B cell (primary cell): ENCODE results near the gene MYO18A. TPM values are rescaled to one million over a fixed set of nuclear protein-coding genes. Genes with fewer than 3 reads are reported as not detected.

Source experiments
- ATAC-seq: fragments of 200-7000 bp; cut with Tn5 transposase; one replicate; pipeline ENCODE4 v1.10.0; 2021; ENCODE audit warnings: low read depth, mild to moderate bottlenecking, moderate number of reproducible peaks, moderate library complexity
- CTCF ChIA-PET: fragments of 350-600 bp; sonication (Branson Sonifier 250); formaldehyde crosslinking; loops from one replicate; lab custom pipeline; 2021; ENCODE audit warnings: antibody characterized with exemption, inconsistent platforms; lab: Charles Lee
- POLR2A ChIA-PET: fragments of 350-600 bp; sonication (Branson Sonifier 250); formaldehyde crosslinking; loops from one replicate; lab custom pipeline; 2021; ENCODE audit warnings: antibody characterized with exemption; lab: Charles Lee
- DNase-seq: peaks from one replicate; pipeline ENCODE4 v3.0.0; 2013
- H2AFZ ChIP-seq: 2 replicates; pipeline ENCODE4 v1.6.1; 2012; ENCODE audit warnings: mild to moderate bottlenecking, low read depth, low read length; ENCODE audit not compliant: insufficient read depth, poor library complexity, severe bottlenecking
- H3K27ac ChIP-seq, 2 donors: 1 replicate in 1 of 2; 2 replicates in 1 of 2; pipeline ENCODE4 v1.5.1; 2012 to 2013; ENCODE audit warnings: low read length in 2 of 2, mild to moderate bottlenecking in 2 of 2, moderate library complexity in 1 of 2
- H3K27me3 ChIP-seq, 4 experiments: fragments of 200-600 bp in 1 of 4; sonication (generic) in 1 of 4; replicated peaks in 1 of 4; 1 replicate in 2 of 4; 2 replicates in 2 of 4; pipeline versions ENCODE4 v1.6.1 to v1.7.0; 2013 to 2016; ENCODE audit warnings: low read length in 3 of 4, mild to moderate bottlenecking in 2 of 4, mixed read lengths in 1 of 4, moderate library complexity in 1 of 4; ENCODE audit not compliant: insufficient read depth in 4 of 4, control insufficient read depth in 3 of 4; ENCODE audit errors: control extremely low read depth in 1 of 4
- H3K36me3 ChIP-seq, 2 experiments: replicated peaks in 1 of 2; 1 replicate in 1 of 2; 2 replicates in 1 of 2; pipeline versions ENCODE4 v1.6.1 to v1.7.1; 2013; ENCODE audit warnings: low read length in 1 of 2; ENCODE audit not compliant: insufficient read depth in 2 of 2, control insufficient read depth in 1 of 2; ENCODE audit errors: control extremely low read depth in 1 of 2, extremely low read depth in 1 of 2
- H3K4me1 ChIP-seq, 2 donors: fragments of 200-600 bp in 1 of 2; sonication (generic) in 1 of 2; 1 replicate in 1 of 2; 2 replicates in 1 of 2; pipeline versions ENCODE4 v1.5.1 to v1.6.1; 2013 to 2017; ENCODE audit warnings: low read length in 2 of 2; ENCODE audit not compliant: control insufficient read depth in 2 of 2, insufficient read depth in 2 of 2
- H3K4me2 ChIP-seq: replicated peaks from 2 replicates; pipeline ENCODE3; 2012; ENCODE audit warnings: mild to moderate bottlenecking, low read depth, low read length; ENCODE audit not compliant: poor library complexity, severe bottlenecking
- H3K4me3 ChIP-seq, 5 experiments: fragments of 200-600 bp in 1 of 5; sonication (generic) in 1 of 5; 1 replicate in 3 of 5; 2 replicates in 2 of 5; pipeline versions ENCODE4 v1.5.1 to v1.7.0; 2011 to 2016; ENCODE audit warnings: low read length in 4 of 5, mild to moderate bottlenecking in 4 of 5, low read depth in 2 of 5, control low read depth in 1 of 5, moderate library complexity in 1 of 5; ENCODE audit not compliant: insufficient read depth in 1 of 5; ENCODE audit errors: control extremely low read depth in 1 of 5, extremely low read depth in 1 of 5
- H3K79me2 ChIP-seq: fragments of 200-600 bp; sonication (generic); one replicate; pipeline ENCODE4 v1.6.0; 2016; ENCODE audit warnings: low read length; ENCODE audit not compliant: control insufficient read depth, insufficient read depth
- H3K9ac ChIP-seq: fragments of 200-600 bp; sonication (generic); 2 replicates; pipeline ENCODE4 v1.6.1; 2017; ENCODE audit warnings: mild to moderate bottlenecking, low read length, moderate library complexity
- H3K9me3 ChIP-seq, 3 donors: one replicate each; pipeline versions ENCODE4 v1.6.1 to v1.7.1; 2013; ENCODE audit warnings: low read length in 2 of 3; ENCODE audit not compliant: control insufficient read depth in 2 of 3, insufficient read depth in 1 of 3; ENCODE audit errors: control extremely low read depth in 1 of 3
- H4K20me1 ChIP-seq: 2 replicates; pipeline ENCODE4 v1.6.0; 2012; ENCODE audit warnings: mild to moderate bottlenecking, low read length; ENCODE audit not compliant: insufficient read depth, control insufficient read depth, poor library complexity, severe bottlenecking
- H3K27ac Mint-ChIP-seq: one replicate; pipeline ENCODE4 v1.8.0; 2021; ENCODE audit warnings: mixed read lengths
- H3K27me3 Mint-ChIP-seq: one replicate; pipeline ENCODE4 v1.8.0; 2021; ENCODE audit warnings: mixed read lengths
- H3K4me1 Mint-ChIP-seq: one replicate; pipeline ENCODE4 v1.8.0; 2021; ENCODE audit warnings: mixed read lengths
- H3K4me3 Mint-ChIP-seq: one replicate; pipeline ENCODE4 v1.8.0; 2021; ENCODE audit warnings: mixed read lengths
- H3K9me3 Mint-ChIP-seq: one replicate; pipeline ENCODE4 v1.8.0; 2022; ENCODE audit warnings: mixed read lengths; ENCODE audit not compliant: insufficient read depth
- EZH2 ChIP-seq: IDR thresholded peaks from 2 replicates; pipeline ENCODE4 v1.6.1; 2012; ENCODE audit warnings: borderline replicate concordance, low read depth, mild to moderate bottlenecking, moderate library complexity, low read length; ENCODE audit not compliant: insufficient read depth, poor library complexity, severe bottlenecking
- WGBS: methylation state at CpG from one replicate; pipeline ENCODE4 v1.1.5; 2013; ENCODE audit warnings: missing lambda C conversion rate; ENCODE audit not compliant: insufficient coverage; 5-methylcytosine and 5-hydroxymethylcytosine counted together
- intact Hi-C: fragments of 100-400 bp; cut with micrococcal nuclease; formaldehyde crosslinking; loops from one replicate; pipeline ENCODE4 v1.10.0; 2022
- polyA plus RNA-seq: library from polyadenylated mRNA; depleted of rRNA; stranded (reverse); fragments of >200 nt; gene quantifications from 2 replicates; pipeline ENCODE4 v1.2.3, GENCODE V29; 2012
- total RNA-seq, 2 donors: library from RNA; stranded (reverse); fragments of 120-200 nt in 1 of 2; gene quantifications; 1 replicate in 1 of 2; 2 replicates in 1 of 2; pipeline versions ENCODE4 v1.2.3 to v1.2.4, GENCODE V29; 2013 to 2022
- TF ChIP-seq, protein P1 (sequence below): fragments of 200-600 bp; IDR thresholded peaks from one replicate; pipeline ENCODE4 v1.8.0; 2022; ENCODE audit warnings: antibody characterized with exemption, mild to moderate bottlenecking

The MYO18A gene
- total and polyA plus RNA-seq, 2 donors (not counting 1 experiment from before 2014, with no cell fraction given), result 72.2 to 155 TPM

DNA sequence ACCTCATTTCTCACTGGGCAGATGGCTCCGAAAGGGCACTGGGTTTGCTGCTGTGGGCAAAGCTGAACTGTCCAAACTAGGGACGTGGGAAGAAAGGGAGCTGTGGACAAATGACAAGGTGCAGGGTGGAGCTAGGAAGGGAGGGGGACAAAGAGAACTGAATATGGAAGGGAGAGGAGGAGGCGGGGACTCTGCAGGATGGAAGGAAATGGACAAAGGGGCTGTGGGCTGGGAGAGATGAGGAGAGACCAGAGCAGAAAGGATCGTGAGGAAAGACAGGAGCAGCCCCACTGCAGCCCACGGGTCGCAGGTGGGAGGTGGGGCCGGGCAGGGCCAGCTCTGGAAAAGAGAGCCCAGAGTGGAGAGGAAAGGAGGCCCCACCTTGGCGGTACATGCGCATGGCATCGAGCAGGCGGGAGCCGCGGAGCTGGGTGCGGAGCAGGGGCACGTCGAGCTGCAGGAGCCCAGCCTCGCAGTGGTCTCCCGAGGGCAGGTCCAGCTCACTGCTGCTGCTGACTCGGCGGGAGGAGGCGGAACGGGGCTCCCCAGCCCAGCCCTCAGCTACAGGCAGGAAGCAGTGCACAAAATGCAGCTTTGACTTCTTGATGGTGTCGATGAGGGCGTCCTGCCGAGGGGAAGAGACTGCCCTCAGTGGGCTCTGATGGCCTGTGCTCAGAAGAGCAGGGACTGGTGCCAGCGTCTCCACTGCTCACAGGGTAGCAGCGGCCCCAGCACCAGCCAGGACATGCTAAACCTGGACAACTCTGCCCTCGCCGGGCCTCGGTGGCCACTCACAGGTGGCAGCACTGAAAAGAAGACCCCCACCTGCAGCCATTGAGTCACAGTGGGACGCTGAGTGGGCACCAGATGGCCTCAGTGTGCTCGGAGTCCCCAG is 70.5 kb downstream of the MYO18A start:
- H3K4me3 ChIP-seq, result no peak overlapping the region
- no peak overlapping the region for H3K9ac ChIP-seq
- H3K9me3 ChIP-seq, result peaks cover 0 to 3% (median 0%) of the 10 kb centered on the region in 3 donors
- no peak overlapping the region for H3K4me2 ChIP-seq
- Mint-ChIP-seq H3K4me1 (peaks cover 5% of the 10 kb centered on the region), H3K27ac (no peak overlapping the region), H3K4me3 (no peak overlapping the region), H3K9me3 (no peaks in the 10 kb centered on the region), H3K27me3 (no peaks in the 10 kb centered on the region)
- ChIA-PET POLR2A (interaction anchor here (0.6 kb wide), 1 partner anchor 144 kb away, joined by 4 read pairs; no protein-coding TSS in a partner anchor), CTCF (interaction anchor here (0.7 to 13.9 kb wide), 7 partner anchors 8 to 757 kb away, joined by 3 to 359 read pairs (median 4); no protein-coding TSS in a partner anchor)
- no peaks in the 10 kb centered on the region for H3K27me3 ChIP-seq
- H3K4me1 ChIP-seq, result no peaks in the 10 kb centered on the region
- H3K36me3 ChIP-seq, result peaks cover 0 to 92% of the 10 kb centered on the region in 2 experiments
- ATAC-seq, result no peak
- no peak overlapping the region for H3K27ac ChIP-seq
- TF ChIP-seq, protein P1, sequence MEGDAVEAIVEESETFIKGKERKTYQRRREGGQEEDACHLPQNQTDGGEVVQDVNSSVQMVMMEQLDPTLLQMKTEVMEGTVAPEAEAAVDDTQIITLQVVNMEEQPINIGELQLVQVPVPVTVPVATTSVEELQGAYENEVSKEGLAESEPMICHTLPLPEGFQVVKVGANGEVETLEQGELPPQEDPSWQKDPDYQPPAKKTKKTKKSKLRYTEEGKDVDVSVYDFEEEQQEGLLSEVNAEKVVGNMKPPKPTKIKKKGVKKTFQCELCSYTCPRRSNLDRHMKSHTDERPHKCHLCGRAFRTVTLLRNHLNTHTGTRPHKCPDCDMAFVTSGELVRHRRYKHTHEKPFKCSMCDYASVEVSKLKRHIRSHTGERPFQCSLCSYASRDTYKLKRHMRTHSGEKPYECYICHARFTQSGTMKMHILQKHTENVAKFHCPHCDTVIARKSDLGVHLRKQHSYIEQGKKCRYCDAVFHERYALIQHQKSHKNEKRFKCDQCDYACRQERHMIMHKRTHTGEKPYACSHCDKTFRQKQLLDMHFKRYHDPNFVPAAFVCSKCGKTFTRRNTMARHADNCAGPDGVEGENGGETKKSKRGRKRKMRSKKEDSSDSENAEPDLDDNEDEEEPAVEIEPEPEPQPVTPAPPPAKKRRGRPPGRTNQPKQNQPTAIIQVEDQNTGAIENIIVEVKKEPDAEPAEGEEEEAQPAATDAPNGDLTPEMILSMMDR, result no peak
- no peak for TF ChIP-seq EZH2
- H3K79me2 ChIP-seq, result peaks cover 30% of the 10 kb centered on the region
- no peak for DNase-seq
- peaks cover 38% of the 10 kb centered on the region for H4K20me1 ChIP-seq
- WGBS, result over 99% methylated on average over 29 of the region's 32 CpGs
- intact Hi-C loops, result loop anchor here (10.0 kb wide), 1 partner anchor 465 kb away; the partner anchor contains the start of gene BLTP2
- no peak overlapping the region for H2AFZ ChIP-seq
